GM19395 (cell line): ENCODE results near the gene CENPS.
"Not testable (repeated sequence)": the region's sequence is repeated elsewhere in the genome, so short reads cannot be mapped to it uniquely, and the experiment has no call there.

Experiments used
- ATAC-seq: cut with Tn5 transposase; IDR thresholded peaks from one replicate; pipeline ENCODE4 v1.9.1; 2021; ENCODE audit warnings: mild to moderate bottlenecking, moderate library complexity; ENCODE audit not compliant: unreplicated experiment

CENPS gene

GRCh38 chr1:10418741-10419140 lies 11.5 kb upstream of the CENPS start:
- not testable (repeated sequence) for ATAC-seq

DNA sequence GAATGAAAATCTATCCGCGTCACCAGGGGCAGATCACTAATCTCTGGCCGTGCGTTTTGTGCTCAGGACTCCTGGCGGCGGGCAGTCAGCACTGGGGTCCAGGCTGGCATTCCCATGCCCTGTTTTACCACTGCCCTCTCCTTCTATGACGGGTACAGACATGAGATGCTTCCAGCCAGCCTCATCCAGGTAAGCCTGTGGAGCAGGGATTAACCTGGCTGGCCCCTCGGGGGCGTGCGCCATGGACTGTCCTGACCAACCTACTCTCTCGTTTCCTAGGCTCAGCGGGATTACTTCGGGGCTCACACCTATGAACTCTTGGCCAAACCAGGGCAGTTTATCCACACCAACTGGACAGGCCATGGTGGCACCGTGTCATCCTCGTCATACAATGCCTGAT lies 10.9 kb upstream of the CENPS start:
- no peak for ATAC-seq

DNA sequence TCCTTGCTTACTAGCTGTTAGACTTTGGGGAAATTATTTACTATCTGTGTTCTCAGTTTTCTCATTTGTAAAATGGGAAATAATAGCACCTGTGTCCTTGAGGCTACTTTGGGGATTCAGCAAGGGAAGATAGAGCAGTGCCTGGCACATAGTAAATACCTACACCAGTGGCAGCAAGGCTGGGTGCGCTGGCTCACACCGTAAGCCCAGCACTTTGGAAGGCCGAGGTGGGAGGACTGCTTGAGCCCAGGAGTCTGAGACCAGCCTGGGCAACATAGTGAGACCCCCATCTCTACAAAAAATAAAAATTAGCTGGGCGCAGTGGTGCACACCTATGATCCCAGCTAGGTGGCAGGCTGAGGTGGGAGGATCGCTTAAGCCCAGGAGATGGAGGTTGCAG lies 8.6 kb upstream of the CENPS start:
- no peak for ATAC-seq

- no peak for ATAC-seq
Measured at GRCh38 chr1:10424034-10424433, 6.2 kb upstream of the CENPS start.

DNA sequence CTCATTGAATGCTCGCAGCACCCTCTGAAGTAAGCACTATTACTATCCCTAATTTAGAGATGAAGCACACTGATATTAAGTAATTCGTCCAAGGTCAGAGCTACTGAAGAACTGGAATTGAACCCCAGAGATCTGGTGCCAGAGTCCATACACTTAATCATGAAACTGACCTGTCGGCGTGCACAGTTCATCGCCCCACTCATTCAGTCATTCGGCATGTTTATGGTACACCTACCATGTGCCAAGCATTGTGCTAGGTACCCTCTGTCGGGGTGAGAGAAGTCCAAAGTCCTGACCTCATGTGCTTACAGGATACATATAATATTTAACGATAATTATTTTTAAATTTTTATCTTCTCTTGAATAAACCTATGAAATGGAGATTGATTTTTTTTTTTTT lies 5.6 kb upstream of the CENPS start:
- no peak for ATAC-seq

GRCh38 chr1:10425826-10426534 lies 4.3 kb upstream of the CENPS start:
- ATAC-seq, result not testable (repeated sequence)

GRCh38 chr1:10426535-10426848 lies 3.7 kb upstream of the CENPS start:
- ATAC-seq, result not testable (repeated sequence)

DNA sequence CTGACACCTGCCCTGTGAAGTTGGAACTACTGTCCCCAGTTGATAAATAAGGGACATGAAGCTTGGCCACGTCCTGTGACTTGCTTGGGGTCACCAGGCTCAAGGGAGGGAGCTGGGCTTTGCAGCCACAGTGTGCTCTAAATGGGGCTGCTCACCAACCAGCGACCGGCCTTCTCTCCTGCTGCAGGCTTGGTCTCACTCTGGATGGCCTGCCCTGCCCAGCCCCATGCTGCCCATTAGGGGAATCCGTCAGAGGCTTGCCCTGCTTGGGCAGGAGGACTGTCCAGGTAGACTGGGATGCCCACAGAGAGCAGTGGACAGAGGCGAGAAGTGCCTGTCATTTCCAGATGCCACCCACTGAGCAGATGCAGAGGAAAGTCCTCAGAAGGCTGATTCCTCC lies 1.2 kb upstream of the CENPS start:
- ATAC-seq, result no peak

DNA sequence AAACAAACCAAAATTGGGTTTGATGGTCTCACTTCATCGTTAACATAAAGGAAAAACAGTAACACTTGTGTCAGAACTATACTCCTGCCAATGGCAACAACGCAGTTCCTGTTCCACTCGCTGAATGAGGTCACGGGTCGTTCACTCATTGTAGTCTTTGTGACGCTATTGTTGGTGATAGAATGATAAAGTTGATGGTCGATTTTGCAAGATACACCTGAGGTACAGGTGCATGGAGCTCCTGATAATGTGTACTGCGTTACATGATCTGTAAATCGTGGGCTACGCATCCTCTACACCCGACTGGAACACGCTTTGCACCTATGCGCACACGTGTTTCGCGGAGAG lies 391 bp upstream of the CENPS start:
- peak; percentile 9 for ATAC-seq

DNA sequence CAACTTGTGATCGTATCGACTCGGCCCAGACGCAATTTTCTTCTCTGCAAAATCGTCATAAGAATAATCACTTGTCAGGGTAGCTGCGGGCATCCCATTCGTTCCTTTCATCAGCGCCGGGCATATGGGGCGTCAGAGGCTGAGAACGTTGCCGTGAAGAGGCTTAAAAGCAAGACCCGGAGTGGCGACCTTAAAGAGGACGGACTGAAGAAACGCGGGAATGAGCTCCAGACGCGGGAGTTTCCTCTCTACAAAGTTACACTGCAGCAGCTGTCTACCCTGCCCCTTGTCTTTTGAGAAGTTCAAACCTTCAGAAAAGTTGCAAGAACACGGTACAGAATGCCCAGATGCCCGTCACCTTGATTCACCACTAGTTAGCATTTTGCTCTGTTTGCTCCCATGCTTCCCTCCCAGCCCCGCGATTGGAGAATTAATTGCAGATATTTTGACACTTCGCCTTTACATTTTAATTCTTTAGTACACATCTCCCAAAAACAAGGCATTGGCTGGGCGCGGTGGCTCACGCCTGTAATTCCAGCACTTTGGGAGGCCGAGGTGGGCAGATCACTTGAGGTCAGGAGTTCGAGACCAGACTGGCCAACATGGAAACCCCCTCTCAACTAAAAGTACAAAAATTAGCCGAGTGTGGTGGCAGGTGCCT lies 967 bp downstream of the CENPS start:
- ATAC-seq, result no peak

GRCh38 chr1:10432910-10433700 lies 2.9 kb downstream of the CENPS start:
- no peak for ATAC-seq

DNA sequence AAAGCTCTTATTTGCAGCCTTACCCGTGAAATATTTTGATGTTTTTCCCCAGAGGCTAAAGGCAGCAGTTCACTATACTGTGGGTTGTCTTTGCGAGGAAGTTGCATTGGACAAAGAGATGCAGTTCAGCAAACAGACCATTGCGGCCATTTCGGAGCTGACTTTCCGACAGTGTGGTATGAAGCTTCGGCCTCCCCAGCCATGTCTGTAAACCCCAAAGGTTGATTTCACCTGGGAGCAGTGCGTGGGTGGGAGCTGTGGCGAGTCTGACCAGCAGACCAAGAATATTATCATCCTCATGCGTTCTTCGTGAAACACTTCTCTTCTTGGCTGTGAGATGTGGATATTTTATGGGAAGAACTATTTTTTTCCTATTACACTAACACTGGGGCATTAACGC lies 3.6 kb downstream of the CENPS start:
- ATAC-seq, result no peak

- ATAC-seq, result no peak
Measured at GRCh38 chr1:10434590-10434989, 4.4 kb downstream of the CENPS start.

DNA sequence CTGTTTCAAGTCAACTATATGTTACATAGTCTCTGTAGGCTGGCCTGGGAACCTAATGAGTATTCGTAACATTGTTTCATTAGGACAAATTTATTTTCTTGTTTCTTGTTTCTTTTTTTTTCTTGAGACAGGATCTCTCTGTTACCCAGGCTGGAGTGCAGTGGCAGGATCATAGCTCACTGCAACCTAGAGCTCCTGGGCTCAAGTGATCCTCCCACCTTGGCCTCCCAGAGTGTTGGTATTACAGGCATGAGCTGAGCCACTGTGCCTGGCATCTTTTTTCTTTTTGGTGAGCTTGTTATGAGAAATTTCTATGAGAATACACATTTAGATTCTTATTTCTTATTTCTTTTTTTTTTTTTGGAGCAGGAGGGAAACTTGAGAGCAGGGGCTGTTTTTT lies 6.8 kb downstream of the CENPS start:
- no peak for ATAC-seq

GRCh38 chr1:10438677-10439163 lies 8.5 kb downstream of the CENPS start:
- ATAC-seq, result no peak

DNA sequence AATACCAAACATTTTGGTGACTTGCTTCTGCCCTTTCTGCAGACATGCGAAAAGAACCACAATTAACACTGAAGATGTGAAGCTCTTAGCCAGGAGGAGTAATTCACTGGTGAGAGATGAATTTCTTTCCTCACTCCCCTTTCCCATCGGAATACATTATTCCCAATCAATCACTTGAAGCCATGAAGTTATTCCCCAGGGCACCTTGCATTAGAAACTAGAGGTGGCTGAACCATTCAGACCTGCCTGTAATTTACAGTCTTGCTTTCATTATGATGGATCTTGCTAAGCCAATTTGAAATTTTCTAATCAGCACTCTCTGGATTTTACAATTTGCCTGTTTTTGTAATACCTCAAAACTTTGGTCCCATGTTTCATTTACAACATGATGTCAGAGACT lies 10.1 kb downstream of the CENPS start:
- ATAC-seq, result no peak

DNA sequence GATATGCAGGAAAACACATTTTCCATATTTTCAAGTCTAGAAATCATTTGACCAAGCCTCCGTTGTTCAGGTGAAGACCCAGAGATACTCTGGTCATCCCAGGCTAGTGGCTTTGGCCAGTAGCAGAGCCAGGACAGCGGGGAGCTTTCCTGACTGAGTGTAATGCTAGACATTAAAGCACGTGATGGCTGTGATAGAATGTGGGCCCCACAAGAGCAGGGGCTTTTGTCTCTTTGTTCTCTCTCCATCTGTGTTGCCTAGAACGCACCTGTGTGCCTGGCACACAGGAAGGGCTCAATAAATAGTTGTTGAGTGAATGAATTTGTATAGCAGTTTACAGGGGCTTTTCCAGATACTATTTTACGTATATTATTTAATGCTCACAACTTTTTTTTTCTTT lies 10.6 kb downstream of the CENPS start:
- no peak for ATAC-seq

- ATAC-seq, result no peak
Measured at GRCh38 chr1:10444248-10444647, 14.0 kb downstream of the CENPS start.

DNA sequence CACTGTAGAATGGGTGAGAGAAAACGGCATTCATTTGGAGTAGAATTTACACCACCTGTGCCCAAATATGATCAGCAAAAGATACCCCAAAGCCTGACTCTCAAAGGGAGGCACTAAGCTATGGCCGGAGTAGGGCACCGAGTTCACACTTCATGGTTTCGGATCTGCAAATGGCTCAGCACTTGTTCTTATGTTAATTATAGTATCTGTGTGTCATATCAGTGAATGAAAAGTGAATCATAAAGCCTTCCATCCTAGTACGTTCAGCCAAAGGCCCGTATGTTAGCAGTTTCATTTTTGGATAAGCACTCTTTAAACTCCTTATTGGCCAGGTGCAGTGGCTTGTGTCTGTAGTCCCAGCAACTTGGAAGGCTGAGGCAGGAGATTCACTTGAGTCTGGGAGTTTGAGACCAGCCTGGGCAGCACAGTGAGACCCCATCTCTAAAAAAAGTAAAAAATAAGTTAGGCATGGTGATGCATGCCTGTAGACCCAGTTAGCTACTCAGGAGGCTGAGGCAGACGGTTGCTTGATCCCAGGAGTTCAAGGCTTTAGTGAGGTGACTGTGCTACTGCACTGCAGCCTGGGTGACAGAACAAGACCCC lies 14.7 kb downstream of the CENPS start:
- ATAC-seq, result no peak

GRCh38 chr1:10446790-10447422 lies 16.7 kb downstream of the CENPS start:
- ATAC-seq, result no peak

DNA sequence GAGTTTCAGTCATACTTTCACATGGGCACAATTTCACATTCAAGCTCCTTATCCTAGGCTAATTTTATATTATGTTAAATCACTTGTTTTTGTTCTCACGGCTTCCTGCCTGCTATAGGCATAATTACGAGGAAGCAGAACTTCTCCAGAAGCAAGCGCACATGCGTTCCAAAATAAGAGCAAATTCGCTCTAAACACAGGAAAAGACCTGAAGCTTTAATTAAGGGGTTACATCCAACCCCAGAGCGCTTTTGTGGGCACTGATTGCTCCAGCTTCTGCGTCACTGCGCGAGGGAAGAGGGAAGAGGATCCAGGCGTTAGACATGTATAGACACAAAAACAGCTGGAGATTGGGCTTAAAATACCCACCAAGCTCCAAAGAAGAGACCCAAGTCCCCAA lies 19.5 kb downstream of the CENPS start, which contains the start of gene CORT:
CORT (plus strand) TSS at position 281 of the 400 bp plus-strand sequence. CDS start 193 bp downstream, outside the sequence.
- ATAC-seq, result no peak
